Ectodermal cell (in vitro differentiated cells): ENCODE measurements around the gene FAM181A.

Source experiments
- H3K27ac ChIP-seq: 2 replicates; pipeline ENCODE4 v1.7.0; 2013; ENCODE audit warnings: mild to moderate bottlenecking, low read depth, low read length; ENCODE audit not compliant: insufficient read depth, poor library complexity, severe bottlenecking
- H3K27me3 ChIP-seq: 2 replicates; pipeline ENCODE4 v1.7.0; 2013; ENCODE audit warnings: mild to moderate bottlenecking, low read length; ENCODE audit not compliant: insufficient read depth, control insufficient read depth, poor library complexity, severe bottlenecking
- H3K36me3 ChIP-seq: one replicate; pipeline ENCODE4 v1.7.0; 2013; ENCODE audit warnings: low read length; ENCODE audit not compliant: control insufficient read depth, insufficient read depth
- H3K4me1 ChIP-seq: one replicate; pipeline ENCODE4 v1.7.0; 2013; ENCODE audit warnings: low read length; ENCODE audit not compliant: control insufficient read depth, insufficient read depth
- H3K4me3 ChIP-seq: 2 replicates; pipeline ENCODE4 v1.7.0; 2013; ENCODE audit warnings: low read depth, low read length, control low read depth; ENCODE audit not compliant: insufficient read depth
- H3K9me3 ChIP-seq: 2 replicates; pipeline ENCODE4 v1.7.0; 2013; ENCODE audit warnings: mild to moderate bottlenecking, low read length, moderate library complexity; ENCODE audit not compliant: control insufficient read depth
- WGBS, 2 experiments: methylation state at CpG; one replicate each; pipeline ENCODE4 v1.1.7; 2013; ENCODE audit warnings: missing lambda C conversion rate in 2 of 2; 5-methylcytosine and 5-hydroxymethylcytosine counted together

The FAM181A gene

DNA sequence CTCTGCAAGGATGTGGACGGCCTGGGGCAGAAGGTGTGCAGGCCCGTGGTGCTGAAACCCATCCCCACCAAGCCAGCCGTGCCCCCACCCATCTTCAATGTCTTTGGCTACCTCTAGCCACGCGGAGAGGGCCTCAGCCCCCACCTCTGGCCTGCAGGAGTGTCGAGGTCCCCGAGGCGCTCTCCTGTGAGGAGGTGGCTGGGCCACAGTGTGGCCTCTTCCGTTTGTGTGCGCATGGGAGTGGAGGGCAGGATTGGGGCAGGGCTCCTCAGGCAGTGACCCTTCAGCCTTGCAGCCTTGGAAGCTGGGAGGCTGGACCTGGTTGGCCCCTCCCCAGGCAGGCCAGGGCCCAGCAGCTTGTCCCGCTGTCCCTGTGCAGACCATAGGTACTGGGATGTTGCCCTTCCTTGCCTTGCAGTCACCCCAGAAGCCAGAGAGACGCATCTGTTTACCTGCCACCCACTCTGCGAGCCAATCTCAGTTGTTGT is 1.9 kb downstream of the FAM181A start:
- WGBS, 2 experiments: 93% methylated on average over 13 of the region's 13 CpGs
- H3K27ac ChIP-seq: no peak overlapping the region
- no peaks in the 10 kb centered on the region for H3K9me3 ChIP-seq
- no peak overlapping the region for H3K4me3 ChIP-seq
- peaks cover 29% of the 10 kb centered on the region for H3K4me1 ChIP-seq
- no peaks in the 10 kb centered on the region for H3K36me3 ChIP-seq
- H3K27me3 ChIP-seq: no peaks in the 10 kb centered on the region

DNA sequence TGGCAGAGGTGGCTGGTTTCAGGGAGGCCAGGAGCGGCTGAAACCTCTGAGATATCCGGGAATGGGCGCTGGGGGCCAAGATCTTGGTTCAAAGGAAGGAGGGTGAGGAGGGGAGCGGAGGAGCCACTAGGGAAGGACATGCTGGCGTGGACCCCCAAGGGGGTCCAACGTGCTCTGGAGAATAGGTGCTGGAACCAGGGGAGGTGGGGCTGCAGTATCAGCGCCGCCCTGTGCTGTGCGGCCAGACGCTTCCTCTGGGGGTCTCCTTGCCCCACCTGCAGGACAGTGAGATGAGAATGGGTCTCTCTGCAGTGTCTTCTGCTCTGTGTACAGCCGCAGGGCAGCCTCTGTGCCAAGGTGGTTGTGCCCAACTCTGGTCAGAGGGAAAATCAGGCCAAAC is 2.5 kb downstream of the FAM181A start:
- Histone ChIP-seq H3K27ac (no peak overlapping the region), H3K4me3 (no peak overlapping the region), H3K36me3 (no peaks in the 10 kb centered on the region), H3K9me3 (no peaks in the 10 kb centered on the region), H3K27me3 (no peaks in the 10 kb centered on the region), H3K4me1 (peaks cover 25% of the 10 kb centered on the region)
- WGBS, 2 experiments: 92 to 95% methylated on average over 11 of the region's 11 CpGs

DNA sequence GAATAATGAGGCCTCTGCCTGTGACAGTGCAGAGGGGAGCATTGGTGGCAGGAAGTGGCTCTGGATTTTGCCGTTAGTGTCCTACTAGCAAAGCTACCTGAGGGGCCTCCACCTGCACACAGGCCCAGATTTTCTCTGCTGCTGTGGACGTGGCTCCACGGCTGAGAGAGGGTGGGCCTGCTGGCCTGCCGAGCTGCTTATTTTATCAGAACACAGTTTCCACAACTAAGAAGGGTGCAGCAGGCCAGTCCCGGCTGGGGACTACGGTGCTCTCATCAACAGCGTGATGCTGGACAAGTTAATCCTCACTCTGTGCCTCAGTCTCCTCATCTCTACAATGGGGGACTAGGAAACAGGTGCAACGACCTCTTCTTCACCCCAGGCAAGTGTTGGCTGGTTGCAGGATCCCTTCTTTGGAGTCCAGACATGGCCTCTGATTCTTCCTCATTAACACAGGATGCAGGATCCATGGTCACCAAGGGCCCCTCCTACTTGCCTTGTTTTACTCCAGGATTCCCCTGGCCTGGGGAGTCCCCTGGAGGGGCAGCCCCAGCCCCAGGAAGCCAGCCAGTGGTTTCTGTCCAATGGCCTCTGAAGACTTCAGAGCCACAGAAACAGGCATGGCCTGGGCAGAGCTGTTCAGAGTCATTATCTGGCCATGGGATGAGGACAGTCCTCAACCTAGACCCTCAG is 3.3 kb downstream of the FAM181A start:
- no peak overlapping the region for H3K4me3 ChIP-seq
- WGBS, 2 experiments: 92 to 93% methylated on average over 8 of the region's 8 CpGs
- H3K27me3 ChIP-seq: no peaks in the 10 kb centered on the region
- no peak overlapping the region for H3K27ac ChIP-seq
- no peaks in the 10 kb centered on the region for H3K9me3 ChIP-seq
- peaks cover 25% of the 10 kb centered on the region for H3K4me1 ChIP-seq
- H3K36me3 ChIP-seq: no peaks in the 10 kb centered on the region

DNA sequence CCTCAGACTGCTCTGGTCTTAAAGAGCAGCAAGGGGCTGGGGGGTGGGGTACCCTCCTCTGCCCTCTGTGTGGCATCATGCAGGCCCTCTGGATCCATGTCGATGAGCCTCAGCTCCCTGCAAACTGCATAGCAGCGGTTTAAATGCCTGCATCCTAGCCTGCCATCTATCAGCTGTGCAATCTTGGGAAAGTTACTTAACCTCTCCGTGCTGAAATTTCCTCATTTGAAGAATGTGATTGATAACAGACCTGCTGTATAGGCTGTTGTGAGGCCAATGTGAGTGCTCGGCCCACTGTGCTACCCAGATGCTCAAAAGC is 3.8 kb downstream of the FAM181A start:
- H3K4me3 ChIP-seq: no peak overlapping the region
- no peaks in the 10 kb centered on the region for H3K36me3 ChIP-seq
- H3K4me1 ChIP-seq: peaks cover 21% of the 10 kb centered on the region
- H3K9me3 ChIP-seq: no peaks in the 10 kb centered on the region
- no peaks in the 10 kb centered on the region for H3K27me3 ChIP-seq
- WGBS, 2 experiments: 90 to 93% methylated on average over 4 of the region's 4 CpGs
- no peak overlapping the region for H3K27ac ChIP-seq

DNA sequence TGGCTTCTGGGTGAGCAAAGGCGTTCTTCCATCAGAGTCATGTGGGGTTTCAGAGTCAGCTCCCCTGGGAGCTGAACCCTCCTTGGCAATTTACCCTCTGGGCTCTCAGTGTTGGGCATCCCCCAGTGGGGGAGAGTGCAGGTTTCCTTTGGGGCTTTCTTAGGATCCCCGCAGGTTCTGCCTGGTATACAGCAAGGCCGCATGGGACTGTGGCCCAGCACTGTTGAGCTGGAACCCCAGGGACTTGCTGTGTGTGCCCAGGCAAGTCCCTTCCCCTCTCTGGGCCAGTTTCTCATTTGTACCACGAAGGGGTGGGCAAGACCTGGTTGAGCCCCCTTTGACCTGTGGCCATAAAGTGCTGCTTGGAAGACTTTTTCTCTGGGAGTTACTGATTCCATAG is 5.5 kb downstream of the FAM181A start:
- H3K36me3 ChIP-seq: no peaks in the 10 kb centered on the region
- 94% methylated on average over 4 of the region's 4 CpGs for WGBS, 2 experiments
- H3K9me3 ChIP-seq: no peaks in the 10 kb centered on the region
- peaks cover 13% of the 10 kb centered on the region for H3K4me1 ChIP-seq
- no peak overlapping the region for H3K27ac ChIP-seq
- no peak overlapping the region for H3K4me3 ChIP-seq
- H3K27me3 ChIP-seq: peaks cover 4% of the 10 kb centered on the region

DNA sequence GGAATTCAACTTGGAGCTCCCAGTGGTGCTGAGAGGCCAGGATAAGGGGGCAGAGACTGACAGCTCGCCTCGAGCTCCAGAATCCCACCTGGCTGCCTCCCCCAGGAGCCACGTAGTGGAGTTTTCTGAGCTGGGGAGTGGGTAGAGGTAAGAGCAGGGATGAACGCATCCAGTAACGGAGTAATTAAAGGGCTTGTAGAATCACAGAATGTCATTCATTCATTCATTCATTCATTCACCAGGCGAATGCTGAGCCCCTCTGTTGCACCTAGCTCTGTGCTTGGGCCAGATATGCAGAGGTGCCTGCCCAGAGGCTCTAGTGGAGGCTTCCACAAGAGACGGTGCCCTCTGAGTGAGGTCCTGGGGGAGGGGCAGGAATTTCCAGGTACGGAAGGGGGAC is 8.1 kb downstream of the FAM181A start:
- H3K36me3 ChIP-seq: no peaks in the 10 kb centered on the region
- H3K9me3 ChIP-seq: no peaks in the 10 kb centered on the region
- WGBS, 2 experiments: 89 to 91% methylated on average over 7 to 8 of the region's 8 CpGs
- peaks cover 4% of the 10 kb centered on the region for H3K4me1 ChIP-seq
- no peak overlapping the region for H3K4me3 ChIP-seq
- H3K27me3 ChIP-seq: peaks cover 20% of the 10 kb centered on the region
- no peak overlapping the region for H3K27ac ChIP-seq

DNA sequence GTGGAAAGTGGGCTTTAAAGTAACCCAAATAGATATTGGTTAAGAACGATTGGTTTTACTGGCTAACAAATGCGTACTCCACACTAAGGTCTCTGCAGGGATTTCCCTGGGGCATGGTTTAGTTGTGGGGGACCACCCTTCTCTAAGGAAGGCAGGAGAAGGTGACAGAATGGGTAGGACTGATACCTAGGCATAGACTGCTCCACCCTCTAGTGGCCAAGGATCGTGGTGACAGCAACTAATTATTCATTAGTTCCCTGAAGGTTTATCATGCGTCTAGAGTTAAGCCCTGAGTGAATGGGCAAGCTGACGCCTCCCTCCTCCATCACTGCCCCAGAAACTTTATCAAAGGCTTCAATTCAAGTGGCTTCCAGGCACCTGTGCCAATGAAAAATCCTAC is 9.1 kb downstream of the FAM181A start:
- 30 to 32% methylated on average over 5 of the region's 5 CpGs for WGBS, 2 experiments
- Histone ChIP-seq H3K27ac (no peak overlapping the region), H3K4me1 (peaks cover 4% of the 10 kb centered on the region), H3K36me3 (no peaks in the 10 kb centered on the region), H3K4me3 (no peak overlapping the region), H3K27me3 (peaks cover 20% of the 10 kb centered on the region), H3K9me3 (no peaks in the 10 kb centered on the region)

DNA sequence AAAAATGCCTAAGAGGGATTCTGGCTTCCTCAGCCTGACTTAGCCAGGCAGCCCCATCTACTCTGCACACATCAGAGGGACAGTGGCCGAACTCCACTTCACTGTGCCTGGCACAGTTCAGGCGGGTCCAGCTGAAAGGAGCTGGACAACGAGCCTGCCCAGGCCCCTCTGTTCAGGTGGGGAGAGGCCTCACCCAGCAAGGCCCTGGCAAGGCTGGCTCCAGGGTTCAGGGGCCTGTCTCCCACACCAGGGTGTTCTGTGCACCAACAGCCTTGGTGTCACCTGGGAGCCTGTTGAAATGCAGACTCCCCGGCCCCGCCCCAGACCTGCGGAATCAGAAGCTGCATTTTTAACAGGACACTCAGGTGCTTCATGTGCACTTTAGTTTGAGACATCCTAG is 9.8 kb downstream of the FAM181A start:
- Histone ChIP-seq H3K27ac (no peak overlapping the region), H3K4me1 (peaks cover 4% of the 10 kb centered on the region), H3K9me3 (no peaks in the 10 kb centered on the region), H3K27me3 (peaks cover 20% of the 10 kb centered on the region), H3K36me3 (no peaks in the 10 kb centered on the region), H3K4me3 (no peak overlapping the region)
- 92 to 93% methylated on average over 6 of the region's 6 CpGs for WGBS, 2 experiments

DNA sequence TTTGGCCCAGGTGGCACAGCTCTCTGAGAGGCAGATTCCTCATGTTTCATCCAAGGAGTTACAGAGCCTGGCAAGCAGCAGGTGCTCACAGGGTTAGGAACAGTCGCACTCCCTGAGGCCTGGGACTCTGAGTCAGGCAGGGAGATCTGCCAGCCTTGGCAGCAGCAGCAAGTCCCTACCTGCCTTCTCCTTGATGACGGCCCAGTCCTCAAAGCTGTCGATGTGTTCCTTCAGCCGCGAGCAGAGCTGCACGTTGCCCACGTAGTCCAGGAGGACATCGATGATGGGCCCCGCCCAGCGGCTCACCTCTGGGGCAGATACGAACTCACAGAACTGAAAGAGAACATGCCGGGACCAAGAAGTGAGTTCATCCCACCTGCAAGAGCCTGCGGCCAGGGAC is 10.4 kb downstream of the FAM181A start:
- Histone ChIP-seq H3K27me3 (peaks cover 20% of the 10 kb centered on the region), H3K9me3 (no peaks in the 10 kb centered on the region), H3K4me1 (peaks cover 8% of the 10 kb centered on the region), H3K4me3 (no peak overlapping the region), H3K36me3 (no peaks in the 10 kb centered on the region), H3K27ac (no peak overlapping the region)
- 95% methylated on average over 13 of the region's 13 CpGs for WGBS, 2 experiments

DNA sequence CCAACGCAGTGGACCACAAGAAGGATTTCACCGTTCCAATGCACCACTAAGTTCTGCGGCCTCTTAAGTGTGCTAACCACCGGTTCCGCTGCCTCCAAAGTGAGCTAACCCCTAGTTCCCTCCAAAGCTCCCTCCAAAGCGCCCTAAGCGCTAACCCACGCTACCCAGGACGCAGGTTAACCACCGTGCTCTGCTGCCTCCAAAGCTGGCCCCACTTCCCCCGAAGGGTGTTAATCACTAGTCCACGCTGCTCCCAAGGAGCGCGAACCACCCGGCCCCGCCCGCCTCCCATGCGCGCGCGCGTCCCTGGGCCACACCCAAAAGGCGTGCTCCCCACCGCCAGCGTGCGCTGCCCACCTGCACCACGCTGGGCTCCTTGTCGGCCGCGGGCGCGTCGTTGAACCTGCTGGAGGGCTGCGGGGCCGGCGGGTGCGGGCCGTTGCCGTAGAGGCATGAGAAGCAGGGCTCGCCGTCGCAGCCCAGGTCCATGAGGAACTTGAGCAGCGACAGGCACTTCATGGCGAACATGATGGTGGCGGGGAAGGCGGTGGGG is 11.7 kb downstream of the FAM181A start:
- Histone ChIP-seq H3K36me3 (no peaks in the 10 kb centered on the region), H3K4me1 (peaks cover 8% of the 10 kb centered on the region), H3K27me3 (peaks cover 20% of the 10 kb centered on the region), H3K4me3 (peak overlapping the region; percentile 28), H3K9me3 (no peaks in the 10 kb centered on the region), H3K27ac (no peak overlapping the region)
- 81% methylated on average over 46 of the region's 46 CpGs for WGBS, 2 experiments
